NT2/D1 (cell line): ENCODE results near the gene ARHGAP10.
"Not testable (repeated sequence)": the region's sequence is repeated elsewhere in the genome, so short reads cannot be mapped to it uniquely, and the experiment has no call there.

Experiments
- DNase-seq: peaks from one replicate; pipeline ENCODE4 v3.0.0-alpha.2; 2011; ENCODE audit warnings: low read depth, low spot score
- H3K27me3 ChIP-seq: 2 replicates; pipeline ENCODE4 v1.6.0; 2011; ENCODE audit warnings: mild to moderate bottlenecking; ENCODE audit not compliant: insufficient read length, insufficient read depth
- H3K36me3 ChIP-seq: 2 replicates; pipeline ENCODE4 v1.6.1; 2011; ENCODE audit warnings: mild to moderate bottlenecking, low read length, mixed read lengths; ENCODE audit not compliant: insufficient read depth, insufficient read length
- H3K4me1 ChIP-seq: 2 replicates; pipeline ENCODE4 v1.5.1; 2011; ENCODE audit not compliant: insufficient read depth, insufficient read length
- H3K4me3 ChIP-seq: 2 replicates; pipeline ENCODE4 v1.5.1; 2011; ENCODE audit warnings: low read depth; ENCODE audit not compliant: insufficient read length
- H3K9ac ChIP-seq: 2 replicates; pipeline ENCODE4 v1.6.0; 2011; ENCODE audit warnings: low read depth; ENCODE audit not compliant: insufficient read length
- H3K9me3 ChIP-seq: 2 replicates; pipeline ENCODE4 v1.5.1; 2011; ENCODE audit warnings: mild to moderate bottlenecking, low read length; ENCODE audit not compliant: insufficient read depth
- SUZ12 ChIP-seq: IDR thresholded peaks from 2 replicates; pipeline ENCODE4 v1.6.1; 2011; ENCODE audit not compliant: insufficient read length, insufficient read depth; ENCODE audit errors: extremely low read depth
- YY1 ChIP-seq: IDR thresholded peaks from 2 replicates; pipeline ENCODE4 v1.6.1; 2011; ENCODE audit not compliant: insufficient read length, insufficient read depth
- ZNF274 ChIP-seq: IDR thresholded peaks from 2 replicates; pipeline ENCODE4 v1.6.1; 2011; ENCODE audit warnings: mild to moderate bottlenecking, low read depth, low read length

ARHGAP10 gene

DNA sequence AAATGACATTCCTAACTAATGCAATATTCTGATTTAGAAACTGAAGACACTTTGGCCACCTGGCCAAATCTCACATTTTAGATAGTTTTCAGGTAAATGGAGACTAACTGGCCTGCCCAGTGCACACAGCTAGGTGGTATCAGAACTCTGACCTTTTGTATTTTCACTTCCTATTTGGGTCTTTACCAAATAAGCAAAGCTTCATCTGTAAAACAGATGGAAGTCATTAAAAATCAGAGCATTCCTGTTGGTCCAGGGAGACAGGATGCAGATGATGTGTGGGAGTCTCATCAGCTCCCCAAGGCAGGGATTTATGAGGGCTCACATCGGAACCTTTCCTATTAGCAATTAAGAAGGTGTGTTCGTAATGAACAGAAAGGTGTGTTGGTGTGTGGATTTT, 57.7 kb downstream of the ARHGAP10 start:
- Histone ChIP-seq H3K27me3 (no peaks in the 10 kb centered on the region), H3K4me3 (no peak overlapping the region), H3K9me3 (no peaks in the 10 kb centered on the region), H3K4me1 (no peaks in the 10 kb centered on the region), H3K36me3 (no peaks in the 10 kb centered on the region), H3K9ac (no peak overlapping the region)
- no peak for TF ChIP-seq ZNF274
- no peak for TF ChIP-seq SUZ12
- TF ChIP-seq YY1, result no peak
- DNase-seq, result no peak

DNA sequence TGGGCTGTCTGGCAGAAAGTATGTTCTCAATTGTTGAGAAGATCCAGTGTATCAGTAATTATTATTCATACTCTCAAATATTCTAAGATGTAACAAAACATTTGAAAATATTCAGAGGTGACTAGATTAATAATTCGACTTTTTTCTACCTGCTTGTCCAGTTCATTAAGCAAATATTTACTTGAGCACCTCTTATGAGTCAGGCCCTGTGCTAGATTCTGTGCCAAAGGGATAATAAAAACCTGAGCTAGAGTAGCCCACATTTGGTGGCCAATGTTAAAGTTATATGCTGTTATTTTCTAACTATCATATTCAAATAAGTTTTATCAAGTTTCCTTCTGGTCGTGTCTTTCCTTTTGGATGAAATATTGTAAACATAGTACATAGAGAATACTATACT, 58.5 kb downstream of the ARHGAP10 start:
- Histone ChIP-seq H3K4me1 (no peaks in the 10 kb centered on the region), H3K9ac (no peak overlapping the region), H3K4me3 (no peak overlapping the region), H3K36me3 (no peaks in the 10 kb centered on the region), H3K9me3 (no peaks in the 10 kb centered on the region), H3K27me3 (no peaks in the 10 kb centered on the region)
- TF ChIP-seq SUZ12 (no peak), ZNF274 (no peak), YY1 (no peak)
- DNase-seq, result no peak

DNA sequence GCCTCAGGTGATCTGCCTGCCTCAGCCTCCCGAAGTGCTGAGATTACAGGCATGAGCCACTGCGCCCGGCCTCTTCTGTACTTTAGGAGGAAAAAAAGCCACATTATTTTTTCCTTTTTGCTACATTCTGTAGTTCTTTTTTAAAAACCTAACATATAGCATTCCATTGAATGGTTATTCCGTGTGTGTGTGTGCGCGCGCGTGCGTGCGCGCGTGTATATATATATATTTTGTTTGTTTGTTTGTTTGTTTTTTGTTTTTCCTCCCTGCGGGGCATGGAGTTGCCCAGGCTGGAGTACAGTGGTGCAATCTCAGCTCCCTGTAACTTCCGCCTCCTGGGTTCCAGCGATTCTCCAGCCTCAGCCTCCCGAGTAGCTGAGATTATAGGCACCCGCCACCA, 59.5 kb downstream of the ARHGAP10 start:
- TF ChIP-seq YY1 (no peak), SUZ12 (no peak), ZNF274 (no peak)

DNA sequence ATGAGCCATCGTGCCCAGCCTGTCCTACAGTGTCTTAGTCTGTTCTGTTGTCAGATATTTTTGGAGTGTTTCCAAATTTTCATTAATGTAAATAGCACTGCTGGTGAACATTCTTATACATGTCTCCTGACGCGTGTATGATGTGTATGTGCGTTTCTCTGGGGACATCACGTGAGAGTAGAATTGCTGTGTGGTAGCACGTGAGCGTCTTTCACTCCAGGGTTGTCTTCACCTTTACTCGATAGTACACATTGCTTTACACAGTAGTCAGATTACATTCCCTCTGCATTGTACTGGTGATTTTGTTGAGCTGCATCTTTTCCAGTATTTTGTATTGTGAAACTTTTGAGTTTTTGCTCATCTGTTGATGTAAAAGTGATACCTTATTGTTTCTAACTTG, 60.0 kb downstream of the ARHGAP10 start:
- TF ChIP-seq ZNF274 (no peak), YY1 (no peak), SUZ12 (no peak)
- Histone ChIP-seq H3K27me3 (no peaks in the 10 kb centered on the region), H3K4me3 (no peak overlapping the region), H3K36me3 (no peaks in the 10 kb centered on the region), H3K9ac (no peak overlapping the region), H3K4me1 (no peaks in the 10 kb centered on the region), H3K9me3 (no peaks in the 10 kb centered on the region)
- no peak for DNase-seq

More for the DNA sequence above, 59.5 kb downstream of the ARHGAP10 start:
- no peak overlapping the region for H3K9ac ChIP-seq
- H3K36me3 ChIP-seq, result no peaks in the 10 kb centered on the region
- H3K4me3 ChIP-seq, result no peak overlapping the region
- H3K27me3 ChIP-seq, result no peaks in the 10 kb centered on the region
- H3K9me3 ChIP-seq, result no peaks in the 10 kb centered on the region
- no peak for DNase-seq
- no peaks in the 10 kb centered on the region for H3K4me1 ChIP-seq

DNA sequence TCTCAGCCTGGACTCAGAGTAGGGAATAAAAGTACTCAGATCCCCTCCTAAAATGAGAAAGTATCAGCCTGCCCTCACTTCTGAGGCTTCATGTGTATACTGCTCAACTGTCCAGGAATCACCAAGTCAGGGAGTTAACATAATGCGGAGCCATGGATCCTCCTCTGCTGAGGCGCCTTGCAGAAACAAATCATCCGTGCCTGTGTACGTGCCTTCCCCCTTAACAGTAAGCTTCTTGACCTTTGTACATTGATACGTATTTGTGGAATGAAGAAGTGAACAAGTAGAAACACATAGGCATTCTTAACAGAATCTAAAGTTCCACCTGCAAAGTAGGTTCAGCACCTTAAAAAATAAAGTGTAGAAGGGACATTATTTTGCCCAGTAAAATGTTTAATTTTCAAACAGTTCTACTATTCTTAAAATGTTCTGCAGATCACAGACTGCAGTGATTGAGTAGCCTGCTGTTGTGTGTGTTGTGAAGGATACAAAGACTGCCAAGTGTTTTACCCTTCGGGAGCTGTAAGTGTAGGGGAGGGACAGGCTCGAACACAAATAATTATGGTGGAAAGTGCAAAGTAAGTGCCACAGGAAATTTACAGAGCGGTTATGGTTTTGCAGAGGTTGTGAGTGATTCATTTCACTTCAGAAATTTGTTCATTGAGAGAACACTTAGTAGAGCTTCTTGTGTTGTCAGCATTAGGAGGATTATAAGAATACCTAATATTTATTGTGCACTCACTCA, 61.9 kb downstream of the ARHGAP10 start:
- H3K4me1 ChIP-seq, result no peaks in the 10 kb centered on the region
- no peak overlapping the region for H3K9ac ChIP-seq
- DNase-seq, result no peak
- no peaks in the 10 kb centered on the region for H3K36me3 ChIP-seq
- no peaks in the 10 kb centered on the region for H3K9me3 ChIP-seq
- no peaks in the 10 kb centered on the region for H3K27me3 ChIP-seq
- no peak for TF ChIP-seq YY1
- TF ChIP-seq SUZ12, result no peak
- no peak for TF ChIP-seq ZNF274
- H3K4me3 ChIP-seq, result no peak overlapping the region

DNA sequence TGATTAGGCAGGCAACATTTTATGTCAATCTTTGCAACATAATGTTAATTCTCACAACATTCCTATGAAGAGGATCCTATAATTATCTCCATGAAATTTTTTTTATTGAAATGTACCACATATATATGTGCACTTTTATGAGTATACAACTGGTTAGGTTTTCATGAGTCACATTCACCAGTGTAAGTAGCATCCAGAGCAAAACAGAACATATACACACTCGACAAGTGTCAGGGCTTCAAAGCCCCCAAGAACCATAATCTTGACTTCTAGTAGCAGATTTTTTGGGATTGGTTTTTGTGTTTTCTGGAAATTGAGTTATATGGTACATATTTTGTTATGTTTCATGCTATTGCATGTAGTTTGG, 62.4 kb downstream of the ARHGAP10 start:
- TF ChIP-seq SUZ12 (no peak), YY1 (no peak), ZNF274 (no peak)
- no peak for DNase-seq
- H3K27me3 ChIP-seq, result no peaks in the 10 kb centered on the region
- H3K4me3 ChIP-seq, result no peak overlapping the region
- no peaks in the 10 kb centered on the region for H3K4me1 ChIP-seq
- H3K36me3 ChIP-seq, result no peaks in the 10 kb centered on the region
- no peaks in the 10 kb centered on the region for H3K9me3 ChIP-seq
- no peak overlapping the region for H3K9ac ChIP-seq

DNA sequence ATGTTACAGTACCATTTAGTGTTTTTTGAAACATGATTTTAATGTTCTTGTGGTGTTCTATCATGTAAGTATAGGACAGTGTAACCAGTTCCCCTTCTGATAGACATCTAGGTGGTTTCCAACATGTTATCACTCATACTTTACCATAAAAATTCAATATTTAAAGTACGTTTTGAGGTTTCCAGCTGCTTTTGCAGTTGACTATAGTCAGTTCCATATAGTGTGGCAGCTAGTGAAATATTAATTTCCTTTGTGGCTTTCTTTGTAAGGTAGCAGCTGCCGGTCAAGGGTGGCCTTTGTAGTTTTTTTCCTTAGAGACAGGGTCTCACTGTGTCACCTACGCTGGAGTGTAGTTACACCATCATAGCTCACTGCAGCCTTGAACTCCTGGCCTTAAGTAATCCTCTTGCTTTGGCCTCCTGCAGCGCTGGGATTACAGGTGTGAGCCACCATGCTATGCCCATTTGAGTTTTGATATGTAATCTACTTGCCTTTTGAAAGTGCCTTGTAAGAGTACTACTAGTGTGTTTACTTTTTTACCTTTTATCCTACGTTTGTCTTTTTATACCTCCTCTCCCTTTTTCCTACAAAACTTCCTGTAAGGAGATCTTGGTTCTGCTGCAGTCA, 63.0 kb downstream of the ARHGAP10 start:
- Histone ChIP-seq H3K9ac (no peak overlapping the region), H3K27me3 (no peaks in the 10 kb centered on the region), H3K9me3 (no peaks in the 10 kb centered on the region), H3K36me3 (no peaks in the 10 kb centered on the region), H3K4me1 (peaks cover 2% of the 10 kb centered on the region), H3K4me3 (no peak overlapping the region)
- TF ChIP-seq SUZ12 (no peak), ZNF274 (no peak), YY1 (no peak)
- DNase-seq, result no peak

DNA sequence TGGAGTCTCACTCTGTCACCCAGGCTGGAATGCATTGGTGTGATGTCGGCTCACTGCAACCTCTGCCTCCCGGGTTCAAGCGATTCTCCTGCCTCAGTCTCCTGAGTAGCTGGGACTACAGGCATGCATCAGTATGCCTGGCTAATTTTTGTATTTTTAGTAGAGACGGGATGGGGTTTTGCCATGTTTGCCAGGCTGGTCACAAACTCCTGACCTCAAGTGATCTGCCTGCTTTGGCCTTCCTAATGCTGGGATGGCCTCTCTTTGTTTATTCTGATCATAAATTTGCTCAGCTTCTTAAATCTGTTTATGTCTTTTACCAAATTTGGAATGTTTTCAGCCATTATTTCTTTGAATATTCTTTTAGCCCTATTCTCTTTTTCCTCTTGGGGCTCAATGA, 67.2 kb downstream of the ARHGAP10 start:
- DNase-seq, H3K27me3 ChIP-seq, H3K9me3 ChIP-seq, H3K4me3 ChIP-seq, H3K36me3 ChIP-seq, H3K4me1 ChIP-seq, H3K9ac ChIP-seq: not testable (repeated sequence)
